Heart left ventricle (tissue), 13 donors: ENCODE data around the gene WSB1.

Experiments
- CTCF ChIP-seq, 12 donors: fragments of 200-600 bp; sonication (generic) in 4 of 12; IDR thresholded peaks; one replicate each; pipeline versions ENCODE4 v1.5.0 to v1.8.0; 2018 to 2022; ENCODE audit warnings: antibody characterized with exemption in 12 of 12, mild to moderate bottlenecking in 5 of 12
- POLR2A ChIP-seq, 2 donors: fragments of 450-650 bp; IDR thresholded peaks; one replicate each; pipeline ENCODE4 v1.6.1; 2017; ENCODE audit warnings: antibody characterized with exemption in 2 of 2, mild to moderate bottlenecking in 2 of 2, moderate library complexity in 2 of 2
- donor health status: ischemic (EF 13 %, LVEDD 7.1; RV severe dilation, severe dysfunction).
- donor health status: DM: no; HTN: yes; CAD: no.
- donor health status: DM: no; HTN: no; CAD: no.
- donor health status: ischemic (EF 25% LVEDD 6.9; RV normal size, moderate dysfunction).
- donor health status: ischemic (EF 25% LVEDD 5.7; RV mildly dilated, moderate dysfunction).
- donor health status: ischemic (EF 35%, LVEDD 5.7; RV mildly dilated, moderate dysfunction).
- donor health status: nonischemic (EF 11% LVEDD 7.7; RV severe dilation, severe dysfunction).
- donor health status: DM: yes; HTN: yes; CAD: no.
- donor health status: PGD.
- donor health status: ischemic (EF 29% LVEDD 5.4; RV normal size, mild dysfunction).
- donor health status: nonischemic (EF 23%, LVEDD 6.1; RV moderate dilation, normal function).

GRCh38 chr17:27315796-27316465 lies 22.0 kb downstream of the WSB1 start:
- TF ChIP-seq CTCF (IDR thresholded peaks at IDR 0.05) (no peak), POLR2A (IDR thresholded peaks at IDR 0.05) (no peak)
